NCI-H2227 treated with DMSO at 0.1 percent for 48 hours (cell line): ENCODE measurements around the gene STAG3.
"Not testable (repeated sequence)": the region's sequence is repeated elsewhere in the genome, so short reads cannot be mapped to it uniquely, and the experiment has no call there.

Source experiments
- DNase-seq: peaks from one replicate; lab custom pipeline; 2025; lab: John Stamatoyannopoulos, UW

The STAG3 gene

GRCh38 chr7:100177045-100178001 lies at the start of gene STAG3, which contains the start of gene GPC2:
TSS of gene STAG3 (plus strand) at chr7:100177918. CDS start at chr7:100180557, 2,639 bp downstream.
TSS of gene GPC2 (minus strand) at chr7:100177381. CDS start at chr7:100177199, 182 bp downstream.
- DNase-seq = peak; percentile 96

GRCh38 chr7:100128637-100128963 lies 49.1 kb upstream of the STAG3 start:
- no peak for DNase-seq

GRCh38 chr7:100130220-100130607 lies 47.5 kb upstream of the STAG3 start:
- DNase-seq = not testable (repeated sequence)

- DNase-seq = peak; percentile 66
These were observed 46.9 kb upstream of the STAG3 start for GRCh38 chr7:100130608-100131453.

- DNase-seq = no peak
These were observed 45.6 kb upstream of the STAG3 start for GRCh38 chr7:100132126-100132525.

- DNase-seq = peak; percentile 63
These were observed 45.0 kb upstream of the STAG3 start for GRCh38 chr7:100132697-100133151.

- DNase-seq = no peak
These were observed 39.6 kb upstream of the STAG3 start for GRCh38 chr7:100137851-100138760.

GRCh38 chr7:100141555-100141949 lies 36.2 kb upstream of the STAG3 start:
- no peak for DNase-seq

- DNase-seq = no peak
These were observed 35.3 kb upstream of the STAG3 start for GRCh38 chr7:100142461-100142860.

- not testable (repeated sequence) for DNase-seq
These were observed 31.4 kb upstream of the STAG3 start for GRCh38 chr7:100146350-100146749.

- DNase-seq = no peak
These were observed 30.4 kb upstream of the STAG3 start for GRCh38 chr7:100147278-100147677.

- DNase-seq = no peak
These were observed 29.5 kb upstream of the STAG3 start for GRCh38 chr7:100148225-100148558.

- peak; percentile 99 for DNase-seq
These were observed 29.0 kb upstream of the STAG3 start, which contains the start of gene LAMTOR4 for GRCh38 chr7:100148559-100149328. TSS of gene LAMTOR4 (plus strand) at chr7:100148918. CDS start at chr7:100148973, 55 bp downstream.

- no peak for DNase-seq
These were observed 25.3 kb upstream of the STAG3 start for GRCh38 chr7:100152404-100152803.

GRCh38 chr7:100152937-100153666 lies 24.6 kb upstream of the STAG3 start:
- no peak for DNase-seq

GRCh38 chr7:100153708-100154535 lies 23.8 kb upstream of the STAG3 start:
- DNase-seq = no peak

- DNase-seq = no peak
These were observed 22.8 kb upstream of the STAG3 start for GRCh38 chr7:100154651-100155491.
